ENCODE results near the gene PLBD2. TPM values are rescaled to one million over a fixed set of nuclear protein-coding genes. Genes with fewer than 3 reads are reported as not detected.

The PLBD2 gene
- total and polyA plus RNA-seq, 9 of the 15 experiments (the other 6 are each of a cell fraction or from before 2014, with no cell fraction given) = 2.4 to 37.4 (median 6.0) TPM

DNA sequence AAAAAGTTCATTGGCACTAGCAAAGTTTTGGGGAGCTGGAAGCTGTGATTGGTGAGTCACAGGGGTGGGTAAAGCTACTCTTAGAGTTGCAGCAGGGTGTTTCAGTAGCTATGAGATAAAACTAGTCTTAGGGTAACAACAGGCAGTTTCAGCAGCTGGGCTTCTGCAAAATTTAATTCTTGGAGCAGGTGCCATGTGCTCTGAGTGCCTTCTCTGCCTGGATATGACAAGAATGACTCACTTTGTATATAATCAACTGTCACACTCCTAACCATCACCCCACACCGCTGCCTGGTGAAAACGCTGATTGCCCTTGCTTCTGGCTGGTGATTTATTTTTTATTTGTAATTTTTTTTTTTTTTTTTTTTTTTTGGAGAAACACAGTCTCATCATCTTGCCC is 10.5 kb upstream of the PLBD2 start (continued):
- TF ChIP-seq MAFG (tag; conservative IDR thresholded peaks at IDR 0.05) = no peak
- TF ChIP-seq EP300 (IDR thresholded peaks at IDR 0.05; ENCODE audit: low read length) = peak; percentile 39; the same call in 1 of the 2 replicates
- TF ChIP-seq NFE2 (IDR thresholded peaks at IDR 0.05; ENCODE audit: low read depth) = no peak
- no peak for TF ChIP-seq ZNF76 (CRISPR knock-in tag; IDR thresholded peaks at IDR 0.05; ENCODE audit: borderline replicate concordance)
- TF ChIP-seq ZEB2 (IDR thresholded peaks at IDR 0.05) = peak; percentile 75; the same call in 1 of the 2 replicates
- no peak for TF ChIP-seq HDAC2 (IDR thresholded peaks at IDR 0.05)
- TF ChIP-seq, protein P1, sequence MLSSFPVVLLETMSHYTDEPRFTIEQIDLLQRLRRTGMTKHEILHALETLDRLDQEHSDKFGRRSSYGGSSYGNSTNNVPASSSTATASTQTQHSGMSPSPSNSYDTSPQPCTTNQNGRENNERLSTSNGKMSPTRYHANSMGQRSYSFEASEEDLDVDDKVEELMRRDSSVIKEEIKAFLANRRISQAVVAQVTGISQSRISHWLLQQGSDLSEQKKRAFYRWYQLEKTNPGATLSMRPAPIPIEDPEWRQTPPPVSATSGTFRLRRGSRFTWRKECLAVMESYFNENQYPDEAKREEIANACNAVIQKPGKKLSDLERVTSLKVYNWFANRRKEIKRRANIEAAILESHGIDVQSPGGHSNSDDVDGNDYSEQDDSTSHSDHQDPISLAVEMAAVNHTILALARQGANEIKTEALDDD (IDR thresholded peaks at IDR 0.05) = 0 out of 2 replicates have a peak, but pooled peaks have one; percentile 37
- TF ChIP-seq MCM2 (IDR thresholded peaks at IDR 0.05; ENCODE audit: low read depth) = no peak
- no peak for TF ChIP-seq CSDE1 (IDR thresholded peaks at IDR 0.05)
- no peak for TF ChIP-seq ESRRB (CRISPR knock-in tag; IDR thresholded peaks at IDR 0.05; ENCODE audit: borderline replicate concordance)
- no peak for TF ChIP-seq HDGF (IDR thresholded peaks at IDR 0.05)
- TF ChIP-seq, protein P2, sequence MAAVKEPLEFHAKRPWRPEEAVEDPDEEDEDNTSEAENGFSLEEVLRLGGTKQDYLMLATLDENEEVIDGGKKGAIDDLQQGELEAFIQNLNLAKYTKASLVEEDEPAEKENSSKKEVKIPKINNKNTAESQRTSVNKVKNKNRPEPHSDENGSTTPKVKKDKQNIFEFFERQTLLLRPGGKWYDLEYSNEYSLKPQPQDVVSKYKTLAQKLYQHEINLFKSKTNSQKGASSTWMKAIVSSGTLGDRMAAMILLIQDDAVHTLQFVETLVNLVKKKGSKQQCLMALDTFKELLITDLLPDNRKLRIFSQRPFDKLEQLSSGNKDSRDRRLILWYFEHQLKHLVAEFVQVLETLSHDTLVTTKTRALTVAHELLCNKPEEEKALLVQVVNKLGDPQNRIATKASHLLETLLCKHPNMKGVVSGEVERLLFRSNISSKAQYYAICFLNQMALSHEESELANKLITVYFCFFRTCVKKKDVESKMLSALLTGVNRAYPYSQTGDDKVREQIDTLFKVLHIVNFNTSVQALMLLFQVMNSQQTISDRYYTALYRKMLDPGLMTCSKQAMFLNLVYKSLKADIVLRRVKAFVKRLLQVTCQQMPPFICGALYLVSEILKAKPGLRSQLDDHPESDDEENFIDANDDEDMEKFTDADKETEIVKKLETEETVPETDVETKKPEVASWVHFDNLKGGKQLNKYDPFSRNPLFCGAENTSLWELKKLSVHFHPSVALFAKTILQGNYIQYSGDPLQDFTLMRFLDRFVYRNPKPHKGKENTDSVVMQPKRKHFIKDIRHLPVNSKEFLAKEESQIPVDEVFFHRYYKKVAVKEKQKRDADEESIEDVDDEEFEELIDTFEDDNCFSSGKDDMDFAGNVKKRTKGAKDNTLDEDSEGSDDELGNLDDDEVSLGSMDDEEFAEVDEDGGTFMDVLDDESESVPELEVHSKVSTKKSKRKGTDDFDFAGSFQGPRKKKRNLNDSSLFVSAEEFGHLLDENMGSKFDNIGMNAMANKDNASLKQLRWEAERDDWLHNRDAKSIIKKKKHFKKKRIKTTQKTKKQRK (IDR thresholded peaks at IDR 0.05; ENCODE audit: borderline replicate concordance, low read depth, low read length) = no peak
- peak; percentile 68 for TF ChIP-seq CBFA2T3 (IDR thresholded peaks at IDR 0.05)
- TF ChIP-seq, protein P3, sequence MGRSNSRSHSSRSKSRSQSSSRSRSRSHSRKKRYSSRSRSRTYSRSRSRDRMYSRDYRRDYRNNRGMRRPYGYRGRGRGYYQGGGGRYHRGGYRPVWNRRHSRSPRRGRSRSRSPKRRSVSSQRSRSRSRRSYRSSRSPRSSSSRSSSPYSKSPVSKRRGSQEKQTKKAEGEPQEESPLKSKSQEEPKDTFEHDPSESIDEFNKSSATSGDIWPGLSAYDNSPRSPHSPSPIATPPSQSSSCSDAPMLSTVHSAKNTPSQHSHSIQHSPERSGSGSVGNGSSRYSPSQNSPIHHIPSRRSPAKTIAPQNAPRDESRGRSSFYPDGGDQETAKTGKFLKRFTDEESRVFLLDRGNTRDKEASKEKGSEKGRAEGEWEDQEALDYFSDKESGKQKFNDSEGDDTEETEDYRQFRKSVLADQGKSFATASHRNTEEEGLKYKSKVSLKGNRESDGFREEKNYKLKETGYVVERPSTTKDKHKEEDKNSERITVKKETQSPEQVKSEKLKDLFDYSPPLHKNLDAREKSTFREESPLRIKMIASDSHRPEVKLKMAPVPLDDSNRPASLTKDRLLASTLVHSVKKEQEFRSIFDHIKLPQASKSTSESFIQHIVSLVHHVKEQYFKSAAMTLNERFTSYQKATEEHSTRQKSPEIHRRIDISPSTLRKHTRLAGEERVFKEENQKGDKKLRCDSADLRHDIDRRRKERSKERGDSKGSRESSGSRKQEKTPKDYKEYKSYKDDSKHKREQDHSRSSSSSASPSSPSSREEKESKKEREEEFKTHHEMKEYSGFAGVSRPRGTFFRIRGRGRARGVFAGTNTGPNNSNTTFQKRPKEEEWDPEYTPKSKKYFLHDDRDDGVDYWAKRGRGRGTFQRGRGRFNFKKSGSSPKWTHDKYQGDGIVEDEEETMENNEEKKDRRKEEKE (IDR thresholded peaks at IDR 0.05; ENCODE audit: borderline replicate concordance in 1 of 2, control insufficient read depth in 1 of 2, low read depth in 2 of 2, low read length in 1 of 2) = no peak
- no peak for TF ChIP-seq ZNF778 (CRISPR knock-in tag; IDR thresholded peaks at IDR 0.05)
- TF ChIP-seq, protein P4, sequence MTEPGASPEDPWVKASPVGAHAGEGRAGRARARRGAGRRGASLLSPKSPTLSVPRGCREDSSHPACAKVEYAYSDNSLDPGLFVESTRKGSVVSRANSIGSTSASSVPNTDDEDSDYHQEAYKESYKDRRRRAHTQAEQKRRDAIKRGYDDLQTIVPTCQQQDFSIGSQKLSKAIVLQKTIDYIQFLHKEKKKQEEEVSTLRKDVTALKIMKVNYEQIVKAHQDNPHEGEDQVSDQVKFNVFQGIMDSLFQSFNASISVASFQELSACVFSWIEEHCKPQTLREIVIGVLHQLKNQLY (CRISPR knock-in tag; conservative IDR thresholded peaks at IDR 0.05) = no peak
- TF ChIP-seq POLR2A (conservative IDR thresholded peaks at IDR 0.05) = no peak
- no peak for TF ChIP-seq BCOR (IDR thresholded peaks at IDR 0.05)

Measured in K562 (cell line).